ENCODE data around the gene DCST2. TPM values are rescaled to one million over a fixed set of nuclear protein-coding genes. Genes with fewer than 3 reads are reported as not detected.

DCST2 gene
- total and polyA plus RNA-seq, 9 of the 15 experiments (the other 6 are each of a cell fraction or from before 2014, with no cell fraction given), result 0.09 to 0.49 (median 0.11) TPM; not detected in 3

GRCh38 chr1:154992721-154993571 is 40.6 kb downstream of the DCST2 start (continued):
- TF ChIP-seq E2F8 (IDR thresholded peaks at IDR 0.05; ENCODE audit: low read depth, partially characterized antibody) (no peak), CLOCK (CRISPR knock-in tag; IDR thresholded peaks at IDR 0.05; ENCODE audit: borderline replicate concordance) (peak; percentile 64; the same call in 1 of the 2 replicates), NBN (IDR thresholded peaks at IDR 0.05; ENCODE audit: low read depth) (no peak), C11orf30 (IDR thresholded peaks at IDR 0.05; ENCODE audit: low read depth) (peak; percentile 40), JUND (IDR thresholded peaks at IDR 0.05; ENCODE audit: borderline replicate concordance, low read depth, low read length) (peak; percentile 84), JUND (tag; IDR thresholded peaks at IDR 0.05; ENCODE audit: borderline replicate concordance, low read depth, low read length) (peak; percentile 37; the same call in 1 of the 3 replicates), ZNF830 (CRISPR knock-in tag; IDR thresholded peaks at IDR 0.05) (no peak), ZNF395 (CRISPR knock-in tag; IDR thresholded peaks at IDR 0.05) (no peak), RBFOX2 (IDR thresholded peaks at IDR 0.05; ENCODE audit: low read depth, low read length) (peak; percentile 22; the same call in 1 of the 2 replicates), FOSL1 (tag; conservative IDR thresholded peaks at IDR 0.05) (peak; percentile 66), POLR2G (IDR thresholded peaks at IDR 0.05; ENCODE audit: low read depth, low read length) (peak; percentile 44), MAFK (IDR thresholded peaks at IDR 0.05; ENCODE audit: low read length) (peak; percentile 2; the same call in 1 of the 2 replicates), GTF2E2 (tag; IDR thresholded peaks at IDR 0.05) (no peak), MITF (IDR thresholded peaks at IDR 0.05) (peak; percentile 47; the same call in 1 of the 2 replicates), ZFP30 (CRISPR knock-in tag; IDR thresholded peaks at IDR 0.05; ENCODE audit: borderline replicate concordance) (no peak)
- TF ChIP-seq, protein P1, sequence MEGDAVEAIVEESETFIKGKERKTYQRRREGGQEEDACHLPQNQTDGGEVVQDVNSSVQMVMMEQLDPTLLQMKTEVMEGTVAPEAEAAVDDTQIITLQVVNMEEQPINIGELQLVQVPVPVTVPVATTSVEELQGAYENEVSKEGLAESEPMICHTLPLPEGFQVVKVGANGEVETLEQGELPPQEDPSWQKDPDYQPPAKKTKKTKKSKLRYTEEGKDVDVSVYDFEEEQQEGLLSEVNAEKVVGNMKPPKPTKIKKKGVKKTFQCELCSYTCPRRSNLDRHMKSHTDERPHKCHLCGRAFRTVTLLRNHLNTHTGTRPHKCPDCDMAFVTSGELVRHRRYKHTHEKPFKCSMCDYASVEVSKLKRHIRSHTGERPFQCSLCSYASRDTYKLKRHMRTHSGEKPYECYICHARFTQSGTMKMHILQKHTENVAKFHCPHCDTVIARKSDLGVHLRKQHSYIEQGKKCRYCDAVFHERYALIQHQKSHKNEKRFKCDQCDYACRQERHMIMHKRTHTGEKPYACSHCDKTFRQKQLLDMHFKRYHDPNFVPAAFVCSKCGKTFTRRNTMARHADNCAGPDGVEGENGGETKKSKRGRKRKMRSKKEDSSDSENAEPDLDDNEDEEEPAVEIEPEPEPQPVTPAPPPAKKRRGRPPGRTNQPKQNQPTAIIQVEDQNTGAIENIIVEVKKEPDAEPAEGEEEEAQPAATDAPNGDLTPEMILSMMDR (IDR thresholded peaks at IDR 0.05 in 2 of 3, conservative IDR thresholded peaks at IDR 0.05 in 1 of 3; ENCODE audit: insufficient read depth in 2 of 3, low read depth in 1 of 3, low read length in 3 of 3), result peak in 2 of 3 experiments; percentile 7 to 13; a peak in 1 of 6 replicates

Measured in K562 (cell line).